K562 (cell line): Measurements from ENCODE around the gene MGST2. TPM values are rescaled to one million over a fixed set of nuclear protein-coding genes. Genes with fewer than 3 reads are reported as not detected.

Experiments used
- ATAC-seq: fragments of 200-7000 bp; cut with Tn5 transposase; 3 replicates; pipeline ENCODE4 v1.9.1; 2020; ENCODE audit warnings: moderate library complexity
- BruUV-seq: library from RNA; stranded (reverse); fragments of 400-500 nt; replicated peaks from 2 replicates; lab custom pipeline; 2021; lab: Mats Ljungman, UMichigan
- CTCF ChIA-PET: fragments of 300-600 bp; formaldehyde crosslinking; extraction: SDS; loops from one replicate; lab custom pipeline; 2021; ENCODE audit warnings: low intra/inter-chr PET ratio; lab: Yijun Ruan, JAX
- POLR2A ChIA-PET: fragments of 300-600, 350-650 bp; sonication (Branson Sonifier 250); formaldehyde crosslinking; extraction: SDS; loops from one replicate; lab custom pipeline; 2021; ENCODE audit warnings: antibody characterized with exemption, inconsistent platforms; lab: Yijun Ruan, JAX
- DNase-seq, 4 experiments: peaks; one replicate each; pipeline versions ENCODE4 v3.0.0 to v3.0.0-alpha.2; 2011 to 2018; ENCODE audit warnings: low spot score in 3 of 4, mixed read lengths in 3 of 4; ENCODE audit errors: extremely low read depth in 1 of 4
- FAIRE-seq: peaks from 2 replicates; lab custom pipeline; 2011; peaks lifted over from hg19 to GRCh38; lab: Jason Lieb, UNC
- H2AFZ ChIP-seq: 2 replicates; pipeline ENCODE4 v1.6.0; 2011; ENCODE audit warnings: low read depth, low read length, control low read depth, inconsistent platforms
- H3K27ac ChIP-seq: fragments of 200-600 bp; 3 replicates; pipeline ENCODE4 v1.8.0; 2011; ENCODE audit warnings: low read depth, mild to moderate bottlenecking, control low read depth, inconsistent platforms, low read length, moderate library complexity, mixed read lengths; ENCODE audit errors: extremely low read depth
- H3K27me3 ChIP-seq, 2 experiments: fragments of 300-600 bp in 1 of 2; 2 replicates in 1 of 2; 3 replicates in 1 of 2; pipeline versions ENCODE4 v1.6.0 to v1.8.0; 2011; ENCODE audit warnings: inconsistent platforms in 2 of 2, low read length in 2 of 2, mild to moderate bottlenecking in 1 of 2, mixed read lengths in 1 of 2, moderate library complexity in 1 of 2; ENCODE audit not compliant: control insufficient read depth in 2 of 2, insufficient read depth in 2 of 2
- H3K36me3 ChIP-seq: fragments of 300-600 bp; 3 replicates; pipeline ENCODE4 v1.8.0; 2011; ENCODE audit warnings: mild to moderate bottlenecking, low read length, inconsistent platforms; ENCODE audit not compliant: control insufficient read depth, insufficient read depth
- H3K4me1 ChIP-seq, 2 experiments: fragments of 200-600 bp in 1 of 2; replicated peaks in 1 of 2; 2 replicates in 1 of 2; 3 replicates in 1 of 2; pipeline versions ENCODE4 v1.5.1 to v1.8.0; 2011; ENCODE audit warnings: inconsistent platforms in 2 of 2, low read length in 2 of 2, mild to moderate bottlenecking in 1 of 2, mixed read lengths in 1 of 2, moderate library complexity in 1 of 2; ENCODE audit not compliant: control insufficient read depth in 2 of 2, insufficient read depth in 2 of 2
- H3K4me2 ChIP-seq: 2 replicates; pipeline ENCODE4 v1.6.1; 2011; ENCODE audit warnings: low read length, control low read depth, inconsistent platforms, mixed read lengths; ENCODE audit not compliant: insufficient read depth
- H3K4me3 ChIP-seq: fragments of 200-600 bp; sonication (generic), shearing (Covaris generic); 2 replicates; pipeline ENCODE4 v1.5.1; 2016; ENCODE audit warnings: control low read depth, inconsistent platforms
- H3K79me2 ChIP-seq: fragments of 200-600 bp; 3 replicates; pipeline ENCODE4 v1.8.0; 2011; ENCODE audit warnings: low read length, inconsistent platforms; ENCODE audit not compliant: control insufficient read depth, insufficient read depth
- H3K9ac ChIP-seq, 2 experiments: 2 replicates each; pipeline versions ENCODE4 v1.6.0 to v1.6.1; 2011; ENCODE audit warnings: low read depth in 2 of 2, low read length in 2 of 2, control low read depth in 1 of 2, inconsistent platforms in 1 of 2, mild to moderate bottlenecking in 1 of 2, mixed read lengths in 1 of 2; ENCODE audit not compliant: insufficient read depth in 1 of 2
- H3K9me1 ChIP-seq: one replicate; pipeline ENCODE4 v1.6.0; 2011; ENCODE audit warnings: inconsistent platforms, mild to moderate bottlenecking, low read length, moderate library complexity; ENCODE audit not compliant: control insufficient read depth, insufficient read depth
- H3K9me3 ChIP-seq: replicated peaks from 2 replicates; pipeline ENCODE4 v1.5.1; 2011; ENCODE audit warnings: low read depth, low read length, inconsistent platforms; ENCODE audit not compliant: control insufficient read depth, insufficient read depth
- H4K20me1 ChIP-seq: replicated peaks from 2 replicates; pipeline ENCODE4 v1.6.1; 2011; ENCODE audit warnings: low read length, inconsistent platforms, mixed read lengths; ENCODE audit not compliant: control insufficient read depth, insufficient read depth
- ARID2 ChIP-seq: fragments of 450-650 bp; IDR thresholded peaks from 2 replicates; pipeline ENCODE4 v1.6.1; 2017; ENCODE audit warnings: antibody characterized with exemption, mild to moderate bottlenecking
- CBX2 ChIP-seq: fragments of 200-600 bp; sonication (generic); IDR thresholded peaks from one replicate; pipeline ENCODE4 v1.6.1; 2012; ENCODE audit warnings: mild to moderate bottlenecking, low read length, inconsistent platforms; ENCODE audit not compliant: insufficient read depth, poor library complexity, severe bottlenecking
- DPF2 ChIP-seq: fragments of 450-650 bp; IDR thresholded peaks from 2 replicates; pipeline ENCODE4 v1.6.1; 2016
- IRF2 ChIP-seq: sonication (generic); formaldehyde crosslinking; IDR thresholded peaks from 2 replicates; pipeline ENCODE4 v1.8.1; 2022; ENCODE audit warnings: mild to moderate bottlenecking, missing genetic modification reagents
- MAFF ChIP-seq: IDR thresholded peaks from 2 replicates; pipeline ENCODE4 v1.6.1; 2012; ENCODE audit warnings: low read length, improper control_type of control experiment
- MCM2 ChIP-seq: fragments of 450-650 bp; IDR thresholded peaks from 2 replicates; pipeline ENCODE4 v1.6.1; 2017; ENCODE audit warnings: low read depth, mild to moderate bottlenecking
- POU5F1 ChIP-seq: fragments of 150-350 bp; IDR thresholded peaks from 2 replicates; pipeline ENCODE4 v1.6.1; 2014; ENCODE audit warnings: borderline replicate concordance, low read length, low read depth, mild to moderate bottlenecking; ENCODE audit not compliant: partially characterized antibody
- PRMT5 ChIP-seq: sonication (generic); formaldehyde crosslinking; IDR thresholded peaks from 2 replicates; pipeline ENCODE4 v1.5.0; 2020; ENCODE audit warnings: missing genetic modification reagents
- RBM17 ChIP-seq: fragments of 200-400 bp; formaldehyde crosslinking; IDR thresholded peaks from 2 replicates; pipeline ENCODE4 v1.6.1; 2017; ENCODE audit warnings: low read depth, mild to moderate bottlenecking, low read length, borderline replicate concordance
- SNIP1 ChIP-seq: fragments of 450-650 bp; IDR thresholded peaks from 2 replicates; pipeline ENCODE4 v1.7.1; 2017; ENCODE audit warnings: low read depth, mild to moderate bottlenecking
- ZKSCAN8 ChIP-seq: fragments of 200-800 bp; sonication (Bioruptor generic); IDR thresholded peaks from 2 replicates; pipeline ENCODE4 v1.6.1; 2016; ENCODE audit warnings: missing genetic modification characterization, missing compliant biosample characterization
- WGBS: fragments of 100-300 bp; shearing (Covaris generic); methylation state at CpG from one replicate; pipeline ENCODE4 v1.1.6; 2016; ENCODE audit warnings: low coverage, mixed read lengths; ENCODE audit not compliant: insufficient coverage; ENCODE audit errors: missing lambda C conversion rate; 5-methylcytosine and 5-hydroxymethylcytosine counted together
- in situ Hi-C: fragments of 300-500 bp; cut with MboI; formaldehyde crosslinking; loops from 4 replicates; pipeline ENCODE4 v1.15.0; 2018; ENCODE audit warnings: inconsistent platforms, mixed read lengths
- intact Hi-C: fragments of 100-400 bp; cut with micrococcal nuclease; formaldehyde crosslinking; loops from 2 replicates; pipeline ENCODE4 v1.14.2; 2022
- polyA plus RNA-seq, 8 experiments: library from polyadenylated mRNA; depleted of rRNA in 4 of 8; stranded (reverse) in 5 of 8; unstranded in 3 of 8; fragments of >200 nt; fragmentation: Nextera tagmentation in 2 of 8; fragmentation: Illumina TruSeq in 1 of 8; extraction: Ambion mirVana in 2 of 8; extraction: Trizol in 1 of 8; gene quantifications; 2 replicates each; pipeline versions ENCODE4 v1.2.1 to v1.2.3, GENCODE V29; 2011 to 2014; ENCODE audit warnings: inconsistent platforms in 1 of 8, missing spikeins in 1 of 8
- total RNA-seq, 7 experiments: library from RNA; depleted of rRNA in 6 of 7; stranded (reverse); fragments of >200 nt in 6 of 7; fragmentation: Illumina TruSeq in 2 of 7; extraction: Trizol in 2 of 7; gene quantifications; 2 replicates each; pipeline versions ENCODE4 v1.2.1 to v1.2.3, GENCODE V29; 2011 to 2021; ENCODE audit warnings: low replicate concordance in 1 of 7
- TF ChIP-seq, protein P1 (sequence below): conservative IDR thresholded peaks from 2 replicates; pipeline ENCODE4 v1.6.1; 2011; ENCODE audit warnings: low read depth, mild to moderate bottlenecking, low read length; ENCODE audit not compliant: control insufficient read depth
- TF ChIP-seq, protein P2 (sequence below): fragments of 250-450 bp; sonication (Bioruptor Pico); IDR thresholded peaks from 2 replicates; pipeline ENCODE4 v1.9.0; 2021; ENCODE audit warnings: mild to moderate bottlenecking, inconsistent platforms
- TF ChIP-seq, protein P3 (sequence below): sonication (generic); formaldehyde crosslinking; IDR thresholded peaks from 2 replicates; pipeline ENCODE4 v1.8.0; 2022; ENCODE audit warnings: mild to moderate bottlenecking, missing genetic modification reagents

The MGST2 gene
- total and polyA plus RNA-seq, 9 of the 15 experiments (the other 6 are each of a cell fraction or from before 2014, with no cell fraction given): 38.7 to 115 (median 84.6) TPM

DNA sequence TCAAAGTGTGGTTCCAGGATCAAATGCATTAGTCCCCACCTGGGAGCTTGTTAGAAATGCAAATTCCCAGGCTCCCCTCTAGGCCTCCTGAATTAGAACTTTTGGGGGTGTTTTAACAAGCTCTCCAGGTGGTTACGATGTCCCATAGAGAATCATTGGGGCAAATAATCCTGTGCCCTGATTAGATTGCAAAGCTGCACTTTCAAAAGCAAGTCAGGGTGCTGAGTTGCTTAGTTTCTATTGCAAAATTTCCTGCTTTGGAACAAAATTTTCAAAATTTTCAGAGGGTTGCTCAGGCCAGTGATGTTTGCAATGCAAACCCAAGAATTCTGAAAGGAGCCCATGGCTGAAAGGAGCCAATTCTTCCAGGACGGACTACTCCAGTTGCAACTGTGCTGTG, 71.0 kb downstream of the MGST2 start:
- Histone ChIP-seq H3K27me3 (peaks cover 7 to 18% of the 10 kb centered on the region in 2 experiments; a peak in 4 of 5 replicates), H3K79me2 (no peaks in the 10 kb centered on the region), H2AFZ (no peak overlapping the region), H3K36me3 (no peaks in the 10 kb centered on the region), H3K9ac (no peak overlapping the region), H3K4me3 (no peak overlapping the region), H3K9me3 (no peaks in the 10 kb centered on the region), H3K9me1 (no peaks in the 10 kb centered on the region), H3K4me2 (no peak overlapping the region), H3K27ac (no peak overlapping the region), H3K4me1 (peaks cover 0 to 8% of the 10 kb centered on the region in 2 experiments; a peak in 2 of 5 replicates), H4K20me1 (no peaks in the 10 kb centered on the region; the same call in 1 of the 2 replicates)
- ATAC-seq (no peak), DNase-seq (no peak), FAIRE-seq (no peak)
- in situ Hi-C loops (no loop called here), intact Hi-C loops (no loop called here)
- WGBS: 20% methylated on average over 2 of the region's 2 CpGs
- BruUV-seq: no TSS peak
- CTCF ChIA-PET: no interaction called here
- POLR2A ChIA-PET: no interaction called here
- no peak for TF ChIP-seq DPF2
- TF ChIP-seq SNIP1: no peak
- TF ChIP-seq MAFF: no peak
- TF ChIP-seq, protein P1, sequence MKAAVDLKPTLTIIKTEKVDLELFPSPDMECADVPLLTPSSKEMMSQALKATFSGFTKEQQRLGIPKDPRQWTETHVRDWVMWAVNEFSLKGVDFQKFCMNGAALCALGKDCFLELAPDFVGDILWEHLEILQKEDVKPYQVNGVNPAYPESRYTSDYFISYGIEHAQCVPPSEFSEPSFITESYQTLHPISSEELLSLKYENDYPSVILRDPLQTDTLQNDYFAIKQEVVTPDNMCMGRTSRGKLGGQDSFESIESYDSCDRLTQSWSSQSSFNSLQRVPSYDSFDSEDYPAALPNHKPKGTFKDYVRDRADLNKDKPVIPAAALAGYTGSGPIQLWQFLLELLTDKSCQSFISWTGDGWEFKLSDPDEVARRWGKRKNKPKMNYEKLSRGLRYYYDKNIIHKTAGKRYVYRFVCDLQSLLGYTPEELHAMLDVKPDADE: no peak
- no peak for TF ChIP-seq ZKSCAN8
- no peak for TF ChIP-seq RBM17
- no peak for TF ChIP-seq IRF2
- no peak for TF ChIP-seq PRMT5
- TF ChIP-seq, protein P2, sequence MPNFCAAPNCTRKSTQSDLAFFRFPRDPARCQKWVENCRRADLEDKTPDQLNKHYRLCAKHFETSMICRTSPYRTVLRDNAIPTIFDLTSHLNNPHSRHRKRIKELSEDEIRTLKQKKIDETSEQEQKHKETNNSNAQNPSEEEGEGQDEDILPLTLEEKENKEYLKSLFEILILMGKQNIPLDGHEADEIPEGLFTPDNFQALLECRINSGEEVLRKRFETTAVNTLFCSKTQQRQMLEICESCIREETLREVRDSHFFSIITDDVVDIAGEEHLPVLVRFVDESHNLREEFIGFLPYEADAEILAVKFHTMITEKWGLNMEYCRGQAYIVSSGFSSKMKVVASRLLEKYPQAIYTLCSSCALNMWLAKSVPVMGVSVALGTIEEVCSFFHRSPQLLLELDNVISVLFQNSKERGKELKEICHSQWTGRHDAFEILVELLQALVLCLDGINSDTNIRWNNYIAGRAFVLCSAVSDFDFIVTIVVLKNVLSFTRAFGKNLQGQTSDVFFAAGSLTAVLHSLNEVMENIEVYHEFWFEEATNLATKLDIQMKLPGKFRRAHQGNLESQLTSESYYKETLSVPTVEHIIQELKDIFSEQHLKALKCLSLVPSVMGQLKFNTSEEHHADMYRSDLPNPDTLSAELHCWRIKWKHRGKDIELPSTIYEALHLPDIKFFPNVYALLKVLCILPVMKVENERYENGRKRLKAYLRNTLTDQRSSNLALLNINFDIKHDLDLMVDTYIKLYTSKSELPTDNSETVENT (CRISPR knock-in tag): no peak
- no peak for TF ChIP-seq MCM2
- TF ChIP-seq ARID2: no peak
- TF ChIP-seq, protein P3, sequence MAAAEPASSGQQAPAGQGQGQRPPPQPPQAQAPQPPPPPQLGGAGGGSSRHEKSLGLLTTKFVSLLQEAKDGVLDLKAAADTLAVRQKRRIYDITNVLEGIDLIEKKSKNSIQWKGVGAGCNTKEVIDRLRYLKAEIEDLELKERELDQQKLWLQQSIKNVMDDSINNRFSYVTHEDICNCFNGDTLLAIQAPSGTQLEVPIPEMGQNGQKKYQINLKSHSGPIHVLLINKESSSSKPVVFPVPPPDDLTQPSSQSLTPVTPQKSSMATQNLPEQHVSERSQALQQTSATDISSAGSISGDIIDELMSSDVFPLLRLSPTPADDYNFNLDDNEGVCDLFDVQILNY (CRISPR knock-in tag): no peak
- no peak for TF ChIP-seq CBX2
- no peak for TF ChIP-seq POU5F1
